Measurements from ENCODE around the gene SULT1A2. TPM values are rescaled to one million over a fixed set of nuclear protein-coding genes. Genes with fewer than 3 reads are reported as not detected.

Gene SULT1A2
- total and polyA plus RNA-seq, 2 of the 4 experiments (the other 2 are of a cell fraction): 0.09 TPM; not detected in 1

DNA sequence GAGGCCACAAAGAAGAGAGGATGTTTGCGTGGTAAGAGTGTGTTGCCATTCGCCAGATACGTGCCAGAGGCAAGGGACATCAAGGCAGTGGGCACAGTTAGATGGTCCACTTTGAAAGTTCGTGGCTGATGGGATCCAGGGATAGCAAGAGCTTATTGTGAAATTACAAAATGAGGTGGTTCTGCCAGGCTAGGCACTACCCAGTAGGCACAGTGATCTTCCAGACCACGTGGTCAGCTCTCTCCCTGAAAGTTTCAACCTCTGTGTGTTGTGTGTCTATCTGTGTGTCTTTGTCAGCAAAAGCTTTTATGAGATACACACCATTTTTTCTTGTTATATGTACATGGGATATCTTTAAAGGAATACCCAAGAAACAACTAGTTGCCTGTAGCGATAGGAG lies 33.6 kb downstream of the SULT1A2 start:
- DNase-seq: no peak
- H2AK9ac ChIP-seq (replicated peaks; ENCODE audit: low read depth, low read length, poor library complexity): no peak overlapping the region
- no peak overlapping the region for H4K8ac ChIP-seq (ENCODE audit: low read depth in 2 of 2, low read length in 2 of 2)
- H4K20me1 ChIP-seq (ENCODE audit: insufficient read depth, low read length): no peaks in the 10 kb centered on the region
- ATAC-seq (ENCODE audit: low read depth): no peak
- H3K27me3 ChIP-seq (ENCODE audit: control insufficient read depth, insufficient read depth, low read length): no peaks in the 10 kb centered on the region
- intact Hi-C loops (cut with micrococcal nuclease) (no loop called here), dilution Hi-C loops (cut with HindIII; ENCODE audit: low sequenced_read_pairs, unreplicated experiment) (no loop called here), in situ Hi-C loops (cut with MboI; ENCODE audit: low sequenced_read_pairs) (no loop called here)
- H3K79me1 ChIP-seq (ENCODE audit: low read depth in 1 of 2, low read length in 2 of 2): peaks cover 14 to 27% of the 10 kb centered on the region in 2 experiments
- TF ChIP-seq CEBPB (IDR thresholded peaks at IDR 0.05; ENCODE audit: low read depth, low read length) (no peak), RFX5 (IDR thresholded peaks at IDR 0.05; ENCODE audit: low read depth, low read length) (no peak), MAZ (IDR thresholded peaks at IDR 0.05; ENCODE audit: borderline replicate concordance, low read depth, low read length) (no peak), CTCF (conservative IDR thresholded peaks at IDR 0.05; ENCODE audit: low read depth, low read length) (no peak), MXI1 (IDR thresholded peaks at IDR 0.05; ENCODE audit: borderline replicate concordance, low read depth, low read length) (no peak), BHLHE40 (IDR thresholded peaks at IDR 0.05; ENCODE audit: low read depth, low read length) (no peak), NFE2L2 (IDR thresholded peaks at IDR 0.05; ENCODE audit: low read depth, low read length) (no peak), RAD21 (IDR thresholded peaks at IDR 0.05; ENCODE audit: low read length) (no peak), CHD1 (IDR thresholded peaks at IDR 0.05; ENCODE audit: low read depth, low read length) (no peak), POLR2A (IDR thresholded peaks at IDR 0.05; ENCODE audit: low read depth, low read length) (no peak), MAFK (IDR thresholded peaks at IDR 0.05; ENCODE audit: low read depth, low read length) (no peak), FOS (IDR thresholded peaks at IDR 0.05; ENCODE audit: low read depth, low read length) (no peak), RCOR1 (IDR thresholded peaks at IDR 0.05; ENCODE audit: insufficient replicate concordance, low read length) (no peak), USF2 (IDR thresholded peaks at IDR 0.05; ENCODE audit: low read depth, low read length) (no peak), ELK1 (IDR thresholded peaks at IDR 0.05; ENCODE audit: borderline replicate concordance, low read depth, low read length) (no peak), SMC3 (IDR thresholded peaks at IDR 0.05; ENCODE audit: low read depth, low read length) (no peak)
- H3K23ac ChIP-seq (ENCODE audit: low read depth, low read length): no peak overlapping the region
- H2AFZ ChIP-seq (replicated peaks; ENCODE audit: low read length, poor library complexity): no peak overlapping the region
- H3K36me3 ChIP-seq (ENCODE audit: control insufficient read depth, insufficient read depth, low read length): peaks cover 5% of the 10 kb centered on the region
- H3K9me3 ChIP-seq (ENCODE audit: control insufficient read depth, insufficient read depth, low read length): peaks cover 3% of the 10 kb centered on the region
- POLR2A ChIA-PET (ENCODE audit: unreplicated experiment): no interaction called here
- H2BK5ac ChIP-seq (ENCODE audit: low read depth, low read length, poor library complexity, severe bottlenecking): no peak overlapping the region
- no peak overlapping the region for H3K18ac ChIP-seq (ENCODE audit: low read depth, low read length)
- no peak overlapping the region for H3K4me2 ChIP-seq (ENCODE audit: low read depth, low read length)
- H3K56ac ChIP-seq (ENCODE audit: extremely low read depth, insufficient read depth, low read length): no peak overlapping the region
- H4K5ac ChIP-seq (ENCODE audit: low read depth, low read length): no peak overlapping the region
- H2BK120ac ChIP-seq (ENCODE audit: low read depth, low read length): no peak overlapping the region
- no peak overlapping the region for H2AK5ac ChIP-seq (ENCODE audit: low read depth, low read length)
- no peak overlapping the region for H3K27ac ChIP-seq (ENCODE audit: insufficient read depth, low read length)
- no peak overlapping the region for H2BK15ac ChIP-seq (ENCODE audit: low read depth, low read length)
- no peak overlapping the region for H4K91ac ChIP-seq (ENCODE audit: insufficient read depth, low read depth, low read length)
- WGBS, 2 experiments (ENCODE audit: extremely low coverage in 2 of 2, insufficient read length in 1 of 2): 100% methylated on average over 1 of the region's 6 CpGs; no CpG with 5 or more reads in 1 of the 2 experiments
- no peak overlapping the region for H2BK20ac ChIP-seq (ENCODE audit: low read depth, low read length)
- no peak overlapping the region for H3K4ac ChIP-seq (ENCODE audit: low read depth, low read length)
- H3K4me1 ChIP-seq (ENCODE audit: control insufficient read depth, insufficient read depth, low read length): peaks cover 6% of the 10 kb centered on the region; the same call in 1 of the 2 replicates
- CTCF ChIA-PET: no interaction called here
- no peak overlapping the region for H3K14ac ChIP-seq (replicated peaks; ENCODE audit: low read depth, low read length)
- peaks cover 6% of the 10 kb centered on the region; the same call in 1 of the 2 replicates for H3K9me1 ChIP-seq (ENCODE audit: insufficient read depth, low read length)
- no peak overlapping the region for H3K4me3 ChIP-seq (ENCODE audit: insufficient read depth, low read depth, low read length)
- BruUV-seq (replicated peaks): no TSS peak
- H3K9ac ChIP-seq (ENCODE audit: low read depth, low read length): no peak overlapping the region

All from IMR-90 (cell line).